Activated gamma-delta T cell treated with anti-CD3 and anti-CD28 coated beads, Interleukin-2, amount 50 U/mL, for 16 hours (primary cell): ENCODE data around the gene P2RX1.

Experiments
- DNase-seq: peaks from one replicate; pipeline ENCODE4 v3.0.0-alpha.2; 2020; ENCODE audit warnings: low read depth

P2RX1 gene

DNA sequence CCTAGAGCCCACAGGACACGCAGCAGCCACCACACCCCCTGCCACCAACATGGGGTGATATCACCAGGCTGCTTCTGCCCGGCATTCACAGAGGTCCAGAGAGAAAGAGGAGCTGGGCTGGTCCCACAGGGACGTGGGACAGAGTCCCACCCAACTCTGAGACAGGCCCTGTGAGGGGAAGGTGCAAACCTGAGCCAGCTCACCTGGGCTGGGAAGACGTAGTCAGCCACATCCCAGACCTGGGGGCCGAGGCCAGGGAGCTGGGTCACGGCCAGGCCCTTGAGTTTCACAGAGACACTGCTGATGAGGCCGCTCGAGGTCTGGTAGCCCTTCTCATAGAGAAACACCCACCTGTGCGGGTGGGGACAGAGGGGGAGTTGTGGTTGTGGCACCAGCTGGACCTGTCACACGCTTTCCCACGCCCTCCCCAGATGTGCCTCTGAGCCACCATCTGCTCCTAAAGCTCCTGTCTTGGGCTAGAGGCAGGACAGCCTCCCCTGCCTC lies 11.2 kb downstream of the P2RX1 start:
- no peak for DNase-seq

DNA sequence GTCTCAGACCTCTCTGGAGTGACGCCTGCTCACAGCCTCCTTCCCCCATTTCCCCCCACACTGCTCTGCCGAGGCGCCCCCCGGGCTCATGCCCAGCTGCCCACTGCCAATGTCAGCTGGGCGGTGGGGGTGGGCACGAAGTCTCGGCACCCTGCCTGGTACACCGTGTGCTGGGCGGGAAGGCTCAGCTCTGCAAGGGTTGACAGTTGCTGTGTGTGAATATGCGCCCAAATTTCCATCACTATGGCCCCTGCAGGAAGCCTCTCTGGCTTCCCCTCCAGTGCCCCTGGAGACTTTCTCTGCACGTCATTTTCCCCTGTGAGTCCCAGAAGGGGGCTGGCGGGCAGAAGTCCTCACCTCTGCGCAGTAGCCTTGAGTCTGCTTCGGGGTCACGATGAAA lies 11.8 kb downstream of the P2RX1 start:
- no peak for DNase-seq

GRCh38 chr17:3903881-3904290 lies 12.4 kb downstream of the P2RX1 start:
- no peak for DNase-seq

DNA sequence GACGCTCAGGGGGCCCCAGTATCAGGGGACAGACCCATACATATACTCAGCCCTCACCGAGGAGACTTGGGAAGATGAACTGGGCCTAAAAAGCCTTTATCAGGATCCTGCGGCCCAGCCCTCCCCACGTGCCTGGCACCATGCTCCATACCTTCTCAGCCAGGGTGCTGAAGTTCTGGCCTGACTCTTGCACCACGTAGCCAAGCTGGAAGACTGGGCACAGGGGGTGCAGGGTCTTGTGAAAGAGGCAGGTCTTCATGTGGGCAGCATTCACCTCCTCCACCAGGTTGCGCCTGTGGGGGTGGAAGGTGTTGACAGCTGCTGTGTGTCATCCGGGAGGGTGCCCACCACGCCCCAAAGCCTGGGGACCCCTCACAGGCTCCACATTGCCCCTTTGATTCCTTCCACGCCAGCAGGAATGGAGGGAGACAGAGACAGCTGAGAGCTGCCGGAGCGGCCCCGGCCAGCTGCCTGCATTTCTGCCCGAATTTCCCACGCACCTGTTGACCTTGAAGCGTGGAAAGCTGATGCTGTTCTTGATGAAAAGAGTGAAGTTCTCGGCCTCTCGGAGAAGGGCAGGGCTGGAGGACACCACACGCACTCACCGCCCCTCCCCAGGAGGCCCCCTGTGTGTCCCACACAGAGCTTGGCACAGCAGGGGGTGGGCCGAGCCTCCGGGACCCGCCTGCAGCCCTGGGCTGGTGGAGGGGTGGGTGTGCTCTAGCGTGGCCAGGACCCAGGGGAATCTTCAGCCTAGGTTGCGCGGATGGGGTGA lies 13.0 kb downstream of the P2RX1 start:
- no peak for DNase-seq

GRCh38 chr17:3900646-3901045 lies 15.6 kb downstream of the P2RX1 start:
- DNase-seq, result no peak

DNA sequence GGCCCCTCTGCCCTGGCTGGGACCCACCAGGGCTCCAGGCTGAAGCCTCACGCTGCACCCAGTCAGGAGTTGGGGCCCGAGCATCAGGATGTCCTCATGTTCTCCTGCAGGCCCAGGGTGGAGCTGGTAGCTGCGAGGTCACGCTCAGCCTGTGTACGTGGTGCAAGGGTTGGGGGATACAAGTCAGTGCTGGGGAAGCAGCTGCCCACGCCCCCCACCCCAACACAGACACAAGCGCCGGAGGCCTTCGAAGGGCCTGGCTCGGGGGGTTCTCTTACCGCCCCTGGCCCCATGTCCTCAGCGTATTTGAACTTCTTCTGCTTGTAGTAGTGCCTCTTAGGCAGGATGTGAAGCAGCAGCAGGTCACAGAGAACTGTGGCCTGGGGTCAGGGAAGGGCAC lies 18.5 kb downstream of the P2RX1 start:
- no peak for DNase-seq

DNA sequence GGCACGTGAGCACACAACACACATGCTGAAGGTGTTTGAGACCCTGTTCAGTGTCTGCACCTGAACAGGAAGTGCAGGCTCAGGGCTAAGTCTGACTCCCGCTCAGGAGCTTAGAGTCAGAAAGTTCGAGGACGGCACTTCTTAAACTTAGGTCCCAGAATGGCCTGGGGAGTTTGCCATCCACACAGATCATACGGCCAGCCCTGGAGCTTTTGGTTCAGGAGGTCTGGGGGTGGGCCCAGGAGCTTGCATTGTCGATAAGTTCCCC lies 19.4 kb downstream of the P2RX1 start:
- DNase-seq, result no peak

DNA sequence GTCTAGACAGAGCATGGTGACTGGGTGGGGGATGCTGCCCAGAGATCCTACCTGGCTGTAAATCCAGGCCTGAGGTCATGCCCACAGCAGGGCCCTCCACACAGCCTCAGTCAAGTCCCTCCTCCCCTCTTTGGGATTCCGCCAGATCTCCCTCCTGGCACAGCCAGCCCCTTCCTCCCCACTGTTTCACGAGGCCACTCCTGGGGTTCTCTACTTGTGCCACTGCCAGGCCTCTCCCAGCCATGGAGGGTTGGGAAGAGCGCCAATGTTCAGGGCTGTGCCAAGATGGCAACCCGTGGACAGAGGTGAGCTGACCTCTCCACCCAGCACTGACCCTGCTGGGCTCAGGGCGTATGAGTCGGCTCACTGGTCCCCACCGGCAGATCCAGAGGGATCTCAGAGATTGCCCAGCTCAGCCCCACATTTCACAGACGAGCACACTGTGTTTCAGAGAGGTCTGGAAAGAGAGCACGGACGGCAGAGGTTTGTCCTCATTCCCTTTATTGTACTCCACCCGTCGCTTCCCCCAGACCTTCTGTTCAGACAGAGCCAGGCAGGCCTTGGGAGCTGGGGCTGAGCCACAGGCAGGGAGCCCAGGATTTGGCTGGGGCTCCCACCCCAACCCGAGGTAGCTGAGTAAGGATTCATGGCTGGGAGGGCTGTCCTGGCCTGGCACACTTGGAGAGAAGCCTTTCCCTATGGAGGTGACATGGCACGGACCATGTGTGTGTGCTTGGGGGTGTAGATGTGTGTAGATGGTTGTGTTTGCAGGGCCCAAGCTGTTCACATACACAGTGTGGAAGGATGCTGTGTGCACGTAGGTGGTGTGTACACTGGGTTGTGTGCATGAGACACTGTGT lies 19.9 kb downstream of the P2RX1 start:
- no peak for DNase-seq

DNA sequence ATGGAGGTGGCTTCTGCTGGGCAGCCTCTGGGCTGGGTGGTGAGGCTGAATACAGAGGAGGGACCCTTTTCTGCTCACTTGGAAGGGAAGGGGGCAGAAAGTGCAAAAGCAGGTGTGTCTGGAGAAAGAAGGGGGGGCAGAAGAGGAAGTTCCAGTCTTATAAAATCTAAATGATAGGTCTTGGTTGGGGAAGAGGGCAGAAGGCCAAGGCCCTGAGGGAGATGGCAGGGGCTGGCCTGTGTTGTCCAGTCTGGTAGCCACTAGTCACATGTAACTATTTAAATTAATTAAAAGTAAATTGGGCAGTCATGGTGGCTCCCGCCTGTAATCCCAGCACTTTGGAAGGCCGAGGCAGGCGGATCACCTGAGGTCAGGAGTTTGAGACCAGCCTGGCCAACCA lies 20.9 kb downstream of the P2RX1 start:
- DNase-seq, result no peak

DNA sequence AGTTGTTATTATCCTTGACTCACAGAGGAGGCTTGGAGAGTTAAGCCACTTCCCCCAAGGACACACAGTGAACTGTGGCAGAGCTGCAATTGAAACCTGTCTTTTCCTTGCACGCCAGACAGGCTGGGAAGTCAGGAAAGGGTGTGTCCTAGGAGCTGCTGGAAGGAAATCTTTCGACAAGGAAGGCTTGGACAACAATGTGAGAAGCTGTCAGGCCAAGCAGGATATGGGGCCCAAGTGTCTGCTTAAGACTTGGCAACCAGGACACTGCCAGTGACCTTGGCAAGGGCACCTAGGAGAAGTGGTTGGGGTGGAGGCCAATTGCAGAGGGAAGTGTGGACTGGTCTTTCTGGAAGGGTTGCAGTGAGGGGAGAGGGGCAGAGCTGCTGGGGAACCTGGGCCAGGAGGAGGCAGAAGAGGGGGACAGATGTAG lies 21.3 kb downstream of the P2RX1 start:
- DNase-seq, result no peak

DNA sequence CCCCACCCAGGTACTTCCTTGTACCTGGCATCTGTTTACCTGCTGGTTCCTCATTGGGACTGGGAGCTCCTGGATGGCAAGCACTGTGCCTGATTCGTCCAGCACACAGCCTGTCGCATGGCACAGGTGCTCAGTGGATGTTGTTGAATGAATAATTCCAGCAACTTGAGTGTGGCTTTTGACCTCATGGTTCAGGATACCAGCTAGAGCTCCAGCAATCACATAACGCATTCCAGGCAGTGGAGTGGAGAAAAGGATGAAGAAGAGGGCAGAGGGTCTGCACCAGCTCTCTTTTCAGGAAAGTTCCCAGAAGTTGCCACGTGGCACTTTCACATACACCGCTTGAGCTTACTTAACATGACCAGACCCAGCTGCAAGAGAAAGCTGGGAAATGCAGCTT lies 22.1 kb downstream of the P2RX1 start:
- no peak for DNase-seq

GRCh38 chr17:3893720-3894116 lies 22.5 kb downstream of the P2RX1 start:
- DNase-seq, result no peak

GRCh38 chr17:3893003-3893719 lies 23.1 kb downstream of the P2RX1 start, which contains the start of gene CAMKK1:
Gene CAMKK1 (minus strand): TSS chr17:3893053. CDS start chr17:3885687, 7,366 bp downstream.
- DNase-seq, result peak; percentile 83

- DNase-seq, result peak; percentile 64
Measured at GRCh38 chr17:3892095-3892998, 23.9 kb downstream of the P2RX1 start.

- no peak for DNase-seq
Measured at GRCh38 chr17:3891626-3892094, 24.6 kb downstream of the P2RX1 start.

DNA sequence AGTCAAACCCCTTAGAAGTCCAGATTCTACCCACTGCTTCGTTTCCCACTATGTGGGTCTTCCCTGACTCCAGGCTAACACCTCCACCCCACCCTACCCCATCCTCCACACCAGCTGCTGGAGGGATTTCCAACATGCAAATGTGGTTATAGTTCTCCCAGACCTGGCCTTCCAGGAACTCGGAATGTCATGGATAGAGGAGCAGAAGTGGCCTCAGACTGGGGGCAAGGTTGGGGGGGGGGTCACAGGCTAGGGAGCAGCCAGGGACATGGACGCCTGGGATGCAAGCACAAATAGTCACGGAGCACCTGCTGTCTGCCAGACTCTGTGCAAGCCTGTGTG lies 25.4 kb downstream of the P2RX1 start:
- no peak for DNase-seq

DNA sequence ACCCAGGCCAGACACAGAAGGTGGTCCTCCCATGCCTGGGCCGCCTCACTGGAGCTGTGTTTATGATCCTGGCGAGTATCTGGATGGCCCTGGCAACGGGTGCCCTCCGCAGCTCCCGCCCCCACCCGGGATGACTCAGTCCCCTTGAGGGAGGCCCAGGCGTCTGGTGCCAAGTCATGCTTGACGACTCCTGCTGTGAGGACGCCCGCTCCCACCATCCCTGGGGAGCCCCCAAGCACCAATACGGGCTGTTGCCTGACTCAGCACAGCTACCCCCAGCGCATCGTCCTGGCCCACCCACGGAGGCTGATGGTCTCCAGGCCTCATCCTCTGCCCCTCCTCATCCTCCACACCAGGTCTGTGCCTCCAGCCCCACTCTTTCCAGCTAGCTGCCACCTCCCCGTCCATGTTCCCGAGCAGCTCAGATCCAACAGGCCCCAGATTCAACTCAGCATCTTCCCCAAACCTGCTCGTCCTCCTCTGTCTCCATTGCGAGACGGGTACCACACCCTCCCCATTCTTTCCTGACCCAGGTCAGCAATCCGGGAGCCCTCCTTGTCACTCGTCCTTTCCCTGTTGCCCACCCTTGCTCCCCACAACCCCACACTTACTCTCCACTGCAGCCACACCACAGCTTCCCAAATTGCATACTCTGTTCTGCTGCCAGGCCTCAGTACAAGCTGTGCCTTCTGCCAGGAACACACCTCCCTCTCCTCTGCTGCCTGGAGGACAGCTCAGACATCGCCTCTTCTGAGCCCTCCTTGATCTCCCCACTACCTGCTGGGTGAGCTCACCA lies 26.0 kb downstream of the P2RX1 start:
- DNase-seq, result no peak

DNA sequence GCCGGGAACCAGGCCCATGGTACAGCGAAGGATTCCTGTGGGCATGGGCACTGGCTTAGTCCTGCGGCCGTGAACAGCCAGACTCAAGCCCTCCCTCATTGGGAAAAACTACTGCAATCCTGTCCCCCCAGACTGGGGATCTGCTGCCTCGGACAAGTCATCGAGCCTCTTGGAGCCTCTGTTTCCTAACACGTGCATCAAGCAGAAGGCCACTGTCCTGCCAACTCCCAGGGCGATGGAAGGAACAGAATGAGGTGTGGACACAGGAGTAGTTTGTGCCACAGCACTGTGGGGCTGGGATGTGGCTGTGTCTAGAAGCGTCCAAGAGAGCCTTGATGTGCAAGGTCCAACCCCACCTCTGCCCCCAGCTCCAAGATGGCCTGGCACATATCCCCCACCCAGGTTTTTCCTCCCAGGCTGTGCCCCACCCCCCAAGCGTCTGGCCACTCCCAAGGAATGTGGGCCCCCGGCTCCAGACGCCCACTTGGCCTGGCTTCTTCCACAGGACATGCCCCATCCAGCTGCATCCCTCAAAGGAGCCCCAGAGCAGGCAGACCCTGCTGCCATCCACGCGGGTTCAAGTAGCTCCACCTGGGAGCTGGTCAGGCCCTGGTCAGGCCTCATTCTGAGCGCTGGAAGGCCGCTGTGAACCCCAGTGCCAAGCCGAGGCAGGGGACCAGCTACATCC lies 26.8 kb downstream of the P2RX1 start:
- no peak for DNase-seq

DNA sequence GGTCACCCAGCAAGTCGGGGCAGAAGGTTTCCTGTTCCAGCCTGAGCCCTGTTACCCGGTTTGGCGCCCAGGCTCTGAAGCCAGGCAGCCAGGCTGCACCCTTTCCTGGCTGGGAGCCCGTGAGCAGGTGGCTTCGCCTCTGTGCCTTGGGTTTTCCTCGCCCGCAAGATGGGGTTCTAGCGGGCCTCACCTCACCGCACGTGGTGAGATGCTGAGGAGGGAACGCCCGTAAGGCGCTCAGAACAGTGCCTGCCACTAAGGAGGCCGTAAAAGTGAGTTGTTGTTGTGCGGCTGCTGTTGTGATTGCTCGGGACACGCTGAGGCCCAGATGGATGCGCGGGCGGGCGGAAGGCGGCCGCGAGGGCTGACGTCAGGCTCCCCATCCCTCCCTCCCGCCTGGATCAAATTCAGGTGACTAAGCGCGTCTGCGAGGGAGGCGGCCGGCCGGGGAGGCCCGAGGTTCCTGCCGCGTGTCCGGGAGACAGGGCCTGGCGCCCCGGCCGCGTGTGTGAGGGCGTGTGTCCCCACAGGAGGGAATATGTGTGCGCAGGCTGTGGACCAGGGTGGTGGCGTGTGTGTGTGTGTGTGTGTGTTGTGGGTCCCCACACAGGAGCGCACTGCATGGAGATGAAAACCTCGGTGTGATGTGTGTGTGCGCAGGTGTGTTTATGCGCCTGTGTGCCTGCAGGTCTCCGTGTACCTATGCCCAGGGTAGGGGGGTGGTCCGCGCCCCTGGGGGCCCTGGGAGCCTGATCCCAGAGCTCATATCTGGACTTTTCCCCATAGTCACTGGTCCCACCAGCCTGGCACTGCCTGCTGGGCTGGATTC lies 27.7 kb downstream of the P2RX1 start:
- DNase-seq, result no peak
